NOMO-1 treated with DMSO at 0.1 percent for 48 hours (cell line): ENCODE measurements around the gene NAV2.
A peak's percentile ranks its signal among the peaks of the same experiment; 100 is the strongest.
"Not testable (repeated sequence)": the region's sequence is repeated elsewhere in the genome, so short reads cannot be mapped to it uniquely, and the experiment has no call there.

Source experiments
- DNase-seq: peaks from one replicate; lab custom pipeline; 2025; ENCODE audit not compliant: unreplicated experiment; lab: John Stamatoyannopoulos, UW

Gene NAV2

DNA sequence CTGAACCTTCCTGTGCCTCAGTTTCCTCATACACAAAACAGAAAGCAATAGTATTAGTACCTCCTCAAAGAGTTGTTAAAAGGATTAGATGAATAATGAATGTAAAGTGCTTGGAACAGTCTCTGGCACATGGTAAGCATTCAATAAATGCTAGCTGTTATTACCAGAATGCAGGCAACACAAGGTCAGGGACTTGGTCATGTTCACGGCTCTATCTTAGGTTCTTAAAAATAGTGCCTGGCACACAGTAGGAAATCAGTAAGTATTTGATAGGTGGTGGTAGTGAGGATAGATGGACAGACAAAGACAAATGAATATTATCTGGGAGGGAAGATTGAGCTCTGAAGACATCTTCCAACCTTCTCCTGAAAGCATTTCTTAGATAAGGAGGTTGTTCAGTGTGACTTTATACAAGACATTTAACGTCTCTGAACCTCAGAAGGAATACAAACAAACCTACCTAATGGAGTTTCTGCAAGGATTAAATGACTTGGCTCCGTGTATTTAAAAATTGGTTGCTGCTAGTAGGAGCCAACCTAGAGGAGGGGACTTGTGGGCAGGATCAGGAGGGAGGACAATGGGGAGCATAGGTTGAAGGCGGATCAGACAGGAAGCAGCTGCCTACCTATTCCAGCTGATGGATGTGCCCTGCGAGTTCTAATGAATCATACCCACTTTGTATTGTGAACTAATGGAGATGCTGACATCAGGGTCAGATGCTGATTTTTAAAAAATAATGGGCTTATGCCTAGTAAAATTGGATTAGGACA, 353.6 kb downstream of the NAV2 start:
- no peak for DNase-seq

DNA sequence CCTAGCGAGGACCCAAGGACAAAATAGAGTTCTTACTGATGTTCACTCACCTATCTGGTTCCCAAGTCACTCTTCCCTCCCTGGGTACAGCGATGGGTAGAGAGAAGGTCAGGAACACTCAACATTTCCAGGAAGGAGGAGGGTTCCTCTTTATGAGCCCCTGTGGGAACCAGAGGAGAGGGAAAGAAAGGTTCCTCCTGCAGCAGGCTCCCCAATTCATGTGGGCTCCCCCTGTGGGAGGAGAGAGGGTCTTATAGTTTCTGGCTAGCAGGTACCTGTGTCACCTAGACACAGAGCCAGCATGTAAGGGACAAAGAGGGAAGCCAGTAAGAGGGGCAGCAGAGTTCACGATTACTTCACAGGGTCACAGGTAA, 354.1 kb downstream of the NAV2 start:
- no peak for DNase-seq

DNA sequence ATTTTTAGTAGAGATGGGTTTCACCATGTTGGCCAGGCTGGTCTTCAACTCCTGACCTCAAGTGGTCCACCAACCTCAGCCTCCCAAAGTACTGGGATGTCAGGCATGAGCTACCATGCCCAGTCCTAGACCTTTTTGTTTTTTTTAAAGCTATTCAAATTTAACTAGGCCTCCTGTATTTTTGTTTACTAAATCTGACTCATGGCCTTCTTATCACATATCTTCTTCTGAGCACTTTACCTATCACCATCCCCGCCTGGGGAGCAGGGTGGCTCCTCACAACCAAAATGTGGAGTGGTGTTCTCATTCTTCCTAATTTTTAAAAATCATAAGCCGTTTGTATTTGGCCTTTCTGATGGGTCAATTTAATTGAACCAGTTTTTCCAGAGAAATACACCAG, 355.0 kb downstream of the NAV2 start:
- no peak for DNase-seq

DNA sequence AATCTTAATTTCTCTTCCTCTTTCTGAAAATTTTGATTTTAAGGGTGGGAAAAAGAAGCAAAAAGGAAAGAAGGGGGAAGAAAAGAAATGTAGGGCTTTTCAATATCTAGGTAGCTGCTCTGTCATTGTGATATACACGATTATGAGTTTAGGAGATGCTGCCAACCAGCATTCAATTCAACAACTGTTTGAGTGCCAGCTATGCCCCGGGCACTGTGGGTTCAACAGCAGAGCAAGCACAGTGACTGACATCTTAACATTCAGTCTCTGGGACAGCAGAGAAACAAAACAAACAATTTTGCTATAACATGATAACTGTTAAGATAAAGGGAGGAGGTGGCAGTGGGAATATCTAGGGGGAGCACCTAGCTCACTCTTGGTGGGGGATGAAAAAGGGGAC, 356.1 kb downstream of the NAV2 start:
- no peak for DNase-seq

DNA sequence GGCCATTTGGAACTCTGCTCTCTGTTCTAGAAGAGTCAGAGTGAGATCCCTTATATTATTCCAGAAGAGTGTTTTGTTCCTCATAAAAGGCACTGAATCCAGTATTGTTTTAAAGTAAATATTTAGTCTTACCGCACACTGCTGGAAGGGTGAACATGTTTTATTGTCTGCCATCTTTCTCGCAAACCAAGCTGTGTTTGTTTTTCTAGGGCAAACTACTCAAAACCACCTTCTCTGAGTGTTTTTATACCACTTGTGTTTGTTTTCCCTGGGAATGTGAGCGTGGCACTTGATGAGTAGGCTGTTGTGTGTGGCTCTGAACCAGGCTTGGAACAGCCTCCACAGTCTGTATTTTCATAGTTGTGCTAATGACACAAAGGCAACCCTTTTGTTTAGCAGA, 357.8 kb downstream of the NAV2 start:
- DNase-seq = no peak

DNA sequence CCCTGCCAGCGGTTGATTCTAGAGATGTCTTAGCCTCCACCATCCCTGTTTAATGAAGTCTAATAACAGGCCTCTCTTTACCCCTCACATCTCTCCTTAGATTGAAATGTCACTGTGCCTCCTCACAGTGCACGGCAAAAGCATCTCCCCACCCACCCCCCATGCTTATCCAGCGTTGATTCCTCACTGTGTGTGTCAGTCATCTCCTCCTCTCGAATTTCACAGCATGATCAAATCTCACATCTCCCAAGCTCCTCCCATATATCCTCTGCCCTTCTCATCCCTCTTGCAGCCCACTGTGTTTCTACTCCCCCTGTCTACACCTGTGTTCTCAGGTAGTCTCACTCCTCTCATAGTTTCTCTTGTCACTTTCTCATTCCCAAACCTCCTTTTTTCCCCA, 363.0 kb downstream of the NAV2 start:
- no peak for DNase-seq

DNA sequence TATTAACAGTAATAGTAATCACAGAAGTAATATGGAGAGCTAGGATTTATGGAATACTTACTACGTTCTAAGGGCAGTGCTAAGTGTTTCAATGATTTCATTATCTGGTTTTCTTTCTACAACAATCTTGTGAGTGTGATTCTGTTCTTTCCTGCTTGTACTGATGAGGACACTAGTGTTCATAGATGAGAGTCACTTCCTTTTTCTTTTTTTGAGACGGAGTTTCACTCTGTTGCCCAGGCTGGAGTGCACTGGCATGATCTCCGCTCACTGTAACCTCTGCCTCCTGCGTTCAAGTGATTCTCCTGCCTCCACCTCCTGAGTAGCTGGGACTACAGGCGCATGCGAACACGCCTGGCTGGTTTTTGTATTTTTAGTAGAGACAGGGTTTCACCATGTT, 366.2 kb downstream of the NAV2 start:
- DNase-seq = no peak

DNA sequence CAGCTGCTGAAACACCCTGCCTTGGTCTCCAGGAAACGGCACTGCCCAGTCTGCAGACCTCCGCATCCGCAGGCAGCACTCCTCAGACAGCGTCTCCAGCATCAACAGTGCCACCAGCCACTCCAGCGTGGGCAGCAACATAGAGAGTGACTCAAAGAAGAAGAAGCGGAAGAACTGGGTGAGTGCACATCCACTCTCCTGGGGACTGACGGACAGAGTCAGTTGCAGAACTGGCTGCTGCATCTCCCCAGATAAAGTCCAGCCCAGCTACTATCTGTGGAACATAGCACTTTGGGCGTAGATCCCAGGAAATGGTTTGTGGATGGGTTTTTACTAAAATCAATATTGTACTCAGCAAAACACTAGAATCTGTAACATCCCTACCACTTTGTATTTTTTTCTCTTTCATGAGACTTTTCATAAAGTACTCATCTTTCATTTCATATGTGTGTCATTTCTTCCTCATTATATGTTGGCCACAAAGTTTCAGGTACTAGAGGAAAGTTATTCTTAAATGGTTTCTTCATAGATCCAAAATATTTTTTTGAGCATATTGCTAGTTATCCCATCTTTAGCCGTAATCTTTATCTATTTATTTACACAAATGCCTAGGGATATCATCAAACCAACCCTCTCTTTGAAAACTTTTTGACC, 367.5 kb downstream of the NAV2 start:
- no peak for DNase-seq

DNA sequence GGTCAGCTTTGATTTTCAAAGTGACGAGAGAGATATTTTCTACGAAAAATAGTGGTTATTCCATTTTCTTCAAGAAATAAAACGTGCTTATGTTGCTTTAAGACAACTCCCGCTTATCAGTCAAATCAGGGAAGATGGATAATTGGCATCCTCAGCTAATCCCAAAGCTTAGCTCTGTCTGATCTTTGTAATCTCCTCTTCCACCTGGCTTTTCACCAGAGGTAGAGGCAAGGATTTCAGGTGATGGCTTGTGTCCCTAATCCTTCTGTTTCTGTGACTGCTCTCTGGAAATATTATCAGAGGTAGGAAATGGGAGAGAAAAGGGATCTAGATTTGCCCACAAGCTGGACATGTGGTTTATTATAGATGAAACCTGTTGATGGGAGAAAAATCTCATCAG, 368.7 kb downstream of the NAV2 start:
- no peak for DNase-seq

DNA sequence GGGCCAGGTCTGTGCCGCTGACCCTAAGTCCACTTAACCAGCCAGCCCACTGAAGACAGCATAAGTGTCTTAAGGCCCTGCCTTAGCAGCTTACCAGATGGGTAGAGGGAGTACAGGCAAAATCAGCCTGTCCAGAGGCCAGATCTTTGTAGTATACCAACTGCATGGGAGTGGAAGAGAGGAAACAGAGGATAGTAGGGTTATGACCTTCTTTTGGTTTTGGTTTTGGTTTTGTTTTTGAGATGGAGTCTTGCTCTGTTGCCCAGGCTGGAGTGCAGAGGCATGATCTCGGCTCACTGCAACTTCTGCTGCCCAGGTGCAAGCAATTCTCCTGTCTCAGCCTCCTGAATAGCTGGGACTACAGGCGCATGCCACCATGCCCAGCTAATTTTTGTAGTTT, 371.2 kb downstream of the NAV2 start:
- DNase-seq = not testable (repeated sequence)

DNA sequence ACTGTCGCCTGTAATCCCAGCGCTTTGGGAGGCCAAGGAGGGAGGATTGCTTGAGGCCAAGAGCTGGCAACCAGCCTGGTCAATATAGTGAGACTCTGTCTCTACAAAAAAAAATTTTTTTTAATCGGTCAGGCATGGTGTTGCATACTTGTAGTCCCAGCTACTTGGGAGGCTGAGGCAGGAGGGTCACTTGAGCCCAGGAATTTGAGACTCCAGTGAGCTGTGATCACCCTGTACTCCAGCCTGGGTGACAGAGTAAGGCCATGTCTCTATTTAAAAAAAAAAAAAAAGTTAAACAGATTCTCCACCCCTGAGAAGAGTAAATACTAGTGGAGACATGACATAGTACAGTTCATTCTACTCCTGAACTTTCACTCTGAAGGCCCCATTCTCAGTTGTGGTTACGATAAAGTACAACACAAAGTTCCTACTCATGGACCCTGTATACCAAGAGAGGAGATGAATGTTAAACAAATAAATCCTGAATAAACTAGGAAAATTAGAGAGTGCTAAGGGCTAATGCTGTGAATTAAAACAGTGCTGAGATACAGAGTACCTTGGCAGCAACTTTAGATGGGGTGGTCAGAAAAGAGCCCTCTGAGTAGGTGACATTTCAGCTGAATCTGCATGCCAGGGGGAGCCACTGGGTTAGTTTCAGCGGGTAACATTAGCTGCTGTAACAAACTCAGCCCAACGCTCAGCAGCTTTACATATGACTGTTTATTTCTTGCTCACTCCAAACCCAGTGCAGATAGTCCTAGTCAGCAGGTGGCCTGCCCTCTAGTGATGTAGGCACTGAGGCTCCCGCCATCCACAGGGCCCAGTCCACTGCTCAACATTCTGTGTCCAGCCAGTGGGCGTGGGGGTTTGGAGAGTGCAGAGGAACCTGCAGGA, 372.5 kb downstream of the NAV2 start:
- DNase-seq = no peak

DNA sequence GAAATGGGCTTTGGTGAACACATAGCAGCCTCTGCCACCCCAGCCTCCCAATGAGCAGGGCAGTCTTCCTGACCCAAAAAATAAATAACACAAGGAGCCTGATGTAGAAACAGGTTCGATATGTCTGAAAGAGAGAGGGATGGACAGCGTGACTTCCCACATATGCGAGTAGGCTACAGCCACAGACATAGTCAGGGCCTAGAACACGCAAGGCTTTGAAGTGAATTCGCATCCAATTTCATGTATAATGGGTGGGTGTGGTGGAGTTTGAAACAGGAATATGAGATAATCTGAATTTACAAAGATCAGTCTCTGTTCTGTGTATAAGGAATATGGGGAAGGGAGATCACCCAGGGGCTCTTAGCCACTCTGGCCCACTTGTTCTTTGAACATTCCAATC, 373.3 kb downstream of the NAV2 start:
- no peak for DNase-seq

DNA sequence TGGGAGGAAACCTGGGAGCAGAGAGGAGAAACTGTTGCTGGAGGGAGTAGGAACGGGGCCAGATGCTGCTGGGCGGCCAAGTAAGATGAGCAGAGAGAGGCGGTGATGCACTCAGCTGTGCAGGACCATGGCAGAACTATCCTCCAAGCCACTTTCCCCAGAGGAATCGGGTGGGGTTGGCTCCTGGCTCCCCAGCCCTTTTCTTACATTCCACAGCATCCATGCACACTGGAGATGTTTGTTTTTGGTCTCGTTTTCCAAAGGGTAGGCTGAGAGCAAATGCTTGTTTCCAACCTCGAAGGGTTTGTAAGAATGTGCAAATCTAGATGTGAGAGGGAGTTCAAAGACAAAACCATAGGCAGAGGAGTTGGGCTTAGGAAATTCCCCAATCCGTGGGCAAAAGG, 374.5 kb downstream of the NAV2 start:
- DNase-seq = no peak

DNA sequence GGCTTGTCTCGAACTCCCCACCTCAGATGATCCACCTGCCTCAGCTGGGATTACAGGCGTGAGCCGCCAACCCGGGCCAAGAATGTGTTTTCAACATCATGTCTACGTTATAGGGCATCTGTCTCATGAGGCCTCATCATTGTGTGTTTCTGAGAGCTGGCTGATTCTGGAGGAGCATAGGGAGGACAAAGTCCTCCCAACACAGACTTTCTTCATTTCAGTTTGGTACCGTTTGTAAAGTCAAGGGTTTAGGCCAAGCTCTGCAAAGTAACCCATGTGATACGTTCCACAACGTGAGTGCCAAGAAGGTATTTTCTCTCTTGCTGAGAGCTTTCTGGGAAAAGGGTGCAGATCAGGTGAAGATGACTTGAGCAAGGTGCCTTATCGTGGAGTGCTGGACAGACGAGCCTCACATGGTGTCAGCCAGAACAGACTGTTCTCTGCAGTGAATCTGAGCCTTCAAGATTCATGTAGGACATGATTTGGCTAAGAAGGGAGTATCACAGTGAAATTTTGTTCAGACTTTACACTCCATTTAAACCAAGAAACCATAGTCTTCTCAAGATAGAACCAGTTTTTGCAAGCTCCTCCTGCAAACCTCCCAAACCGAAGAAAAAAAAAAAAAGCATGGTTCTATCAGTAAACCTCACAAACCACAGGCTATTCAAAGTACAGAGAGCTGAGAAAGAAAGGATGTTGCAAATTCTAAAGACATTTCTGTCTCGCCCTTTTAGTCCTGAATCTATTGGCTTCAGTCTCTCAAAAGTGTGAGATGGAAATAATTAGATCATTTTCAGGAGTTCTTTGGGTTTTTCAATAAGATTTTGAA, 376.0 kb downstream of the NAV2 start:
- DNase-seq = peak; percentile 20

DNA sequence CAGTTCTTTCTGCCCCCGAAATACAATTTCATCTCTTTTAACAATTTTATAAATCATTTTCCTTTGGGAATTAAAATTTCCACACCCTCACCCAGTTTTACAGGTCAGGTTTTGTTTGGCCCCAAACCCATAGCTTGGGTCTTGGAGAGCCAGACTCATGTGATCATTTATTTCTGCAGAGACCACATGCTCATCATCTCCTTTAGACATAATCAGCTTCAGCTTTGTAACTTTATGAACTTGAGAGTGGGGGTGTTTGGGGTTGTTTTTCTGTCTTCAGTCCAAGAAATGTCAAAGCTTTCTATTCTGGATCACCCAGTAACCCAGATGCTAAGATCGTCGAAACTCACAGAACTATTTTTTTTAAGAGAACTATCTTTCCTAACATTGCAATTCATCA, 376.7 kb downstream of the NAV2 start:
- no peak for DNase-seq

DNA sequence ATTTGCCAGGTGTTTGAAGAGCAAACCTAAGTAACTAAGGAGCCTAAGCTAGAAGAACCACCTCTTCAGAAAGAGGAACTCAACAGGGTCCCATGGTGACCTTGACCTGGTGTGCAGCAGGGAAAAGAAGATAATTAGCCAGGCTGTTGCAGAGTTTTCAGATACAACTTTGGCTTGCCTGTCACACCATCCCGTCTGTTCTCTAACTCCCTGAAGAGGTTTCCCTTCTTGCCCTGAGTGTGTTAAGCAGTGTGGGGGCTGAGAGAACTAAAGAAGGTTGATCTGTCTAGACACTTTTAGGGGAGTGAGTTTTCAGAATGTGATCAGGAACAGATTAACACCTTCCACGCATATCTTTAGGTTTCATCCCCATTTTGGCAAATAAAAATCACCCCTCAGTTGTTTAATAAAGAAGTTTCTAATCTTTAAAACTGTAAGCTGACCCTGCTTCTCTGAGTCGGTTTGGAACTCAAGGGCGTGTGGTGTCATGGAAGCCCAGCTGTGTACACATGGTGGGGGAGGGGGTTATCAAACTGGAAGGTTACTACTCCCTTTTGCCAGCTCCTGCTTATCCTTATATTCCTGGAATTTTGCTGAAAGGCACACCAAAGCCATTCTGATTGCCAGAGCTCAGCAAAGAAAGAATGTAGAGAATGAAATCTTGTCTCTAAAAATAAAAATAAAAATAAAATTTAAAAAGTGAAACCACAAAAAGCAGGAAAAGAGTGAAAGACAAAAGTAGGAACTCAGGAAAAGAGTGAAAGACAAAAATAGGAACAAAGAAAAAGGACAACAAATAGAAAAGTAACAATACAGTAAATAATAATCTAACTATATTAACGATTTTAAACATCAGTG, 377.4 kb downstream of the NAV2 start:
- peak; percentile 57 for DNase-seq

DNA sequence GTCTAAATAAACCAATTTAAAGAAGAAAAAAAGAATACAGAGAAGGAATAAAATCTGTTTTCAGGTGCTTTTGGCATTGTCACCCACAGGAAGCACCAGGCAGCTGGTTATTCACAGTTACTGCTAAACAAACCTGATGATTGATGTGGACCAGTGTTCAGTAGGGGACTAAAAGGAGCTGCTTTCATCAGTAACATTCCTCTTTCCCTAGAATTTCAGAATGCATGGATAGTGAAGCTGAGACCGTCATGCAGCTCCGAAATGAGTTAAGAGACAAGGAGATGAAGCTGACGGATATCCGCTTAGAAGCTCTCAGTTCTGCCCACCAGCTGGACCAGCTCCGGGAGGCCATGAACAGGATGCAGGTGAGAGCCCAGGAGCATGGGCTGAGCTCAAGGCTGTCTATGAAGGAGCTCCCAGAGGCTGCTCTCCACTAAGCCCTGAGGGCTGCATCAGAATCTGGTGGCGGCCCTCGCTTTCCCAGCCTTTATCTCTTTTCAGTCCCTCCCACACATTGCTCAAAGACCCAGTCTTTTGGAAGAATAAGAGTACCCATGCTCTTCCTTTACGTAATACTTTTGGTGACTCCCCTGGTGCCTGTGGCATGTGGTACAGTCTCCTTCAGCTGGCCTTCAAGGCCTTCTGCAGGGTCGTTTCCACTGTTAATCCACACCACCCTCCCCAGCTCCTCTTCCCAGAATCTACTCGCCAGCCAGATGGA, 378.2 kb downstream of the NAV2 start:
- DNase-seq = no peak

DNA sequence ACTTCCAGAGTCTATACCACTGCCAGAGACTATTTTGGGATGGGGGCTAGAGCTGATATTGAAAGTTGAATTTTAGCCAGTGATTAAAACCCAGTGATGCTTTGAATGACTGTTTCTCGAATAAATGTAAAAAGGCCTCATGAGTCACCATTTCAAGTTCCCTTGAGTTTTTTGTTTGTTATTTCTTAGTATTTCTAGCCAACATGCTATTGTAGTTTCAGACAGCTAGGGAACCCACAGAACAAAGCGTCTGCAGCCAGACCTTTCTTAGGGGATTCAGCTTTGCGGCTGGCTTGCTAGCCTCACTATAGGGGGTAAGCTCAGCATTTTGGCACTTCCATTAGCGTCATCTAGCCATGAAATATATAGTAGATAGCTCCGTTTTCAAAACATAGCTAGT, 381.1 kb downstream of the NAV2 start:
- no peak for DNase-seq

DNA sequence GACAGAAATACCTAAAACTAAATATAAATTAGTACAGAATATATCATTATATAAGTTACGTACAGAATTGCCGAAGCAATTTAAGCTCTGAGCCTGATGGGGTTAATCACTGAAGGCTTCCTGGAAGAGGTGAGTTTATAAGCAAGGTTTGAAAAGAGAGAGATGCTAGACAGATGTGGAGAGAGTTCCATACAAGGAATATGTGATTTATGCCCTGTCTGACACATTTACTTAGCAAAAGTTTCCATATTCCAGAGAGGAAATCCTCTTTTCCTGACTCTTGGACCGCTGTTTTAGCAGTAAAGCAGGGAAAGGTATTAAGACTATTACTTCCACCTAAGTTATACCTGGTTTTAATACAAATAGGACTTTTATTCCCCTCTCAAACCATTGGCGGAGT, 382.6 kb downstream of the NAV2 start:
- DNase-seq = no peak
